Activated CD4-positive, alpha-beta T cell treated with anti-CD3 and anti-CD28 coated beads, Interleukin-2, amount 10 ng/mL, durations not matched to agents 7 days and 5 days (primary cell): Measurements from ENCODE around the gene OPALIN. TPM values are rescaled to one million over a fixed set of nuclear protein-coding genes. Genes with fewer than 3 reads are reported as not detected.

ENCODE experiments used
- CTCF ChIA-PET: fragments of 350-600 bp; sonication (Branson Sonifier 250); formaldehyde crosslinking; loops from one replicate; lab custom pipeline; 2021; ENCODE audit warnings: antibody characterized with exemption; lab: Charles Lee
- POLR2A ChIA-PET: fragments of 350-600 bp; sonication (Branson Sonifier 250); formaldehyde crosslinking; loops from one replicate; lab custom pipeline; 2021; ENCODE audit warnings: antibody characterized with exemption; lab: Charles Lee
- DNase-seq: peaks from one replicate; pipeline ENCODE4 v3.0.0-alpha.2; 2020
- H3K27ac Mint-ChIP-seq: one replicate; pipeline ENCODE4 v1.8.0; 2021; ENCODE audit warnings: mild to moderate bottlenecking, moderate library complexity, mixed read lengths
- H3K27me3 Mint-ChIP-seq: one replicate; pipeline ENCODE4 v1.8.0; 2021; ENCODE audit warnings: mixed read lengths
- H3K36me3 Mint-ChIP-seq: one replicate; pipeline ENCODE4 v1.8.0; 2021; ENCODE audit warnings: low read depth, mixed read lengths
- H3K4me1 Mint-ChIP-seq: one replicate; pipeline ENCODE4 v1.8.0; 2021; ENCODE audit warnings: mixed read lengths
- H3K4me3 Mint-ChIP-seq: one replicate; pipeline ENCODE4 v1.8.0; 2021; ENCODE audit warnings: mild to moderate bottlenecking, moderate library complexity, mixed read lengths
- H3K9me3 Mint-ChIP-seq: one replicate; pipeline ENCODE4 v1.8.0; 2021; ENCODE audit warnings: mixed read lengths
- total RNA-seq, 2 experiments: library from RNA; stranded (reverse); gene quantifications; one replicate each; pipeline ENCODE4 v1.2.3, GENCODE V29; 2021

The OPALIN gene
- total RNA-seq, 2 experiments from 2014 or later, result not detected

DNA sequence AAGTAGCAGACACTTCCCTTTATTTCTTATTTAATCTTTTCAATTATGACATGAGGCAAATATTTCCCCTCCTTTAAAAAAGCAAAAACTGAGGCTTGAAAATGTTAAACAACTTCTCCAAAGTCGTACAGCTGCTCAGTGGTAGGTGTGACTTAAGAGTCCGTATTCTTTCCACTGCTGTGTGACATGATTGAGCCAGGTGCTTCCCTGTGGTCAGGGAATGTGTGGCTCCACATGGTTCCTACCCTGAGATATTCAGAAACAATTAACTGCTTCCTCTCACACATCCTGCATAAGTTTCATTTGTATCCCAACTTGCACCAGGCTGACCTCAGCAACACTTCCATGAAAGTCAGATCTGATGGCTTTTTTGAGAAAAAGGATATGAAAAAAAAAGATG lies 13.6 kb downstream of the OPALIN start:
- no peak overlapping the region for H3K27ac Mint-ChIP-seq
- CTCF ChIA-PET, result interaction anchor here (1.6 kb wide), 1 partner anchor 41 kb away, joined by 3 read pairs; the partner anchor contains the start of gene DNTT

DNA sequence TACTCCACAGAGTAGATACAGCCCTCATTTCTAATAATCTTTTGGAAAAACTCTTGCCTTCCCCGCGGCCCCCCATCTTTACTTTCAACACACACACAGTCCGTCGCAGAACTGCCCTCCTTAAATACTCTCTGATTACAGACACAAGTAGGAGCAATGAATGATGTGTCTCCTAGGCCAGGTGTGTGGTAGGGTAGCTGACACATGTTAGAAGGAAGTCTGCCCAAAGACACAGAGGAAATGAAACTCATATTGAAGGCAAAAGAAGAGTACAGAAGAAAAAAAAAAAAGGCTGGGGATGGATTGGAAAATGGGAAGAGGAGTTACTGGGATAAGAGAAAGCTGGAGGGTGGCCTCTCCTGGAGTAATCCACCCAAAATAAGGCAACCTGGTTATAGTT lies 14.6 kb downstream of the OPALIN start:
- DNase-seq, result no peak
- H3K4me3 Mint-ChIP-seq, result no peak overlapping the region
- H3K27ac Mint-ChIP-seq, result no peak overlapping the region
- H3K4me1 Mint-ChIP-seq, result no peaks in the 10 kb centered on the region
- peaks cover 6% of the 10 kb centered on the region for H3K36me3 Mint-ChIP-seq
- H3K9me3 Mint-ChIP-seq, result peaks cover 8% of the 10 kb centered on the region
- H3K27me3 Mint-ChIP-seq, result peaks cover 19% of the 10 kb centered on the region
- CTCF ChIA-PET, result no interaction called here
- POLR2A ChIA-PET, result no interaction called here

More for the DNA sequence above, 13.6 kb downstream of the OPALIN start:
- Mint-ChIP-seq H3K4me3 (no peak overlapping the region), H3K27me3 (peaks cover 21% of the 10 kb centered on the region), H3K9me3 (peaks cover 8% of the 10 kb centered on the region), H3K4me1 (no peaks in the 10 kb centered on the region), H3K36me3 (peaks cover 6% of the 10 kb centered on the region)
- DNase-seq, result no peak
- POLR2A ChIA-PET, result no interaction called here

DNA sequence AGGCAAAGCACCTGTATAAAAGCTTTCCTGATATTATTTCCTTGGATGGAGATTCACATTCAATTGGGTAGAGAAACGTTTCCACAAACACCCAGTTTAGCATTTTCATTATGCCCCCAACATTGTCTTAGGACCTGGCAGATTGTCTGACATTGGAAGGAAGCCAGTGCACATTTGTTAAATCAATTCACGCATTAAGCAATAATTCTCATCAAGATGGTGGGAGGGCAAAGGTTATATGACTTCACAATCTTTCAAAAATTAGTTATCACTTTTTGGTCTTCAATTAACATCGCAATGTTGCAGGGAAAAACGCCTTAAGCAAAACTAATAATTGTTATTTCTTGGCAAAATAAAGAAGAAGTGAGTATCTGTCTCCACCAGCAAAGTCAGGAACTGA lies 16.4 kb downstream of the OPALIN start:
- ChIA-PET POLR2A (no interaction called here), CTCF (no interaction called here)
- no peaks in the 10 kb centered on the region for H3K4me1 Mint-ChIP-seq
- DNase-seq, result no peak
- H3K27me3 Mint-ChIP-seq, result peaks cover 20% of the 10 kb centered on the region
- no peak overlapping the region for H3K4me3 Mint-ChIP-seq
- H3K27ac Mint-ChIP-seq, result no peak overlapping the region
- peaks cover 8% of the 10 kb centered on the region for H3K9me3 Mint-ChIP-seq
- peaks cover 6% of the 10 kb centered on the region for H3K36me3 Mint-ChIP-seq

DNA sequence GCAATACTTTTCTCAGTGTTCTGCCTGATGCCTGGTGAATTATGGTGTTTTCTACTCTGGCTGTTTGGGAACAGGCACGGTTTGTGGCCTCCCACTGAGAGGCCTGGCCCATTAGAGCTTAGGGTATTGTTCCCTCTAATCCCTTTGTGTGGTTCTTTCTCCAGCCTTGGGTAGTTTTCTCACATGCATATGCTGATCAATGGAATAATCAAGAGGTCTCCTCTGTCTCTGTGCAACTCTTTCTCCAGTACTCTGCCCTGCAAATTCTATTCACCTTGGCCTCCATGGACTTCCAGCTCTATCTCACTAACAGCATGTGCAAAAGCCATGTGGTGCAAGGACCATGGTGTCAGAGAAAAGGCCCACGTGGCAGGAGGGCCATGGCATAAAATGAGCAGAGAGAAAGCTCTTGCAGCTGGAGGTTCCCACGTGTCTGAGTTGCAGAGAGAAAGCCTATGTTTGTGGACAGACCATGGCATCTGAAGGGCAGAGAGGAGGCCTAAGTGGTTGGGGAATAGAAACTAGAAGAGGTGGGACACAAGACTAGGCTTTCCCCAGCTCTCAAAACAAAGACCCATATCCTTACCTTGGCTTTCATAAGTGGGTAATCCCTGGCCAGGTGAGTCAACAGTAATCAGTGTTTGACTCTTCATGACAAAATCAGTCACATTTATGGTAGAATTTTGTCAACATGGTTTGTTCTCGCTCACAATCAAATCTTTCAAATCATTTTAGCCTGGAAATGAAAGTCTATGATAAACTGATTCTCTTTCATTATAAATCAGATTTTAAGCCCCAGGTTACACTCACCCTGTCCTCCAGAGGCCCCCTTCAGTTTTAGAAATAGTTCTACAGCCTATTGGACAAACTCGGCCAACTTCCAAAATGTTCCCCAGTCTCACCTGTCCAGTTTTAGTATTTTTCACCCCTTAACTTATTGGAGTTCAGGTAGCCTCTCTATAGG lies 17.3 kb downstream of the OPALIN start:
- Mint-ChIP-seq H3K9me3 (peaks cover 8% of the 10 kb centered on the region), H3K4me1 (no peaks in the 10 kb centered on the region), H3K4me3 (no peak overlapping the region), H3K36me3 (peaks cover 6% of the 10 kb centered on the region), H3K27me3 (peaks cover 21% of the 10 kb centered on the region), H3K27ac (no peak overlapping the region)
- POLR2A ChIA-PET, result no interaction called here
- no peak for DNase-seq
- CTCF ChIA-PET, result no interaction called here

DNA sequence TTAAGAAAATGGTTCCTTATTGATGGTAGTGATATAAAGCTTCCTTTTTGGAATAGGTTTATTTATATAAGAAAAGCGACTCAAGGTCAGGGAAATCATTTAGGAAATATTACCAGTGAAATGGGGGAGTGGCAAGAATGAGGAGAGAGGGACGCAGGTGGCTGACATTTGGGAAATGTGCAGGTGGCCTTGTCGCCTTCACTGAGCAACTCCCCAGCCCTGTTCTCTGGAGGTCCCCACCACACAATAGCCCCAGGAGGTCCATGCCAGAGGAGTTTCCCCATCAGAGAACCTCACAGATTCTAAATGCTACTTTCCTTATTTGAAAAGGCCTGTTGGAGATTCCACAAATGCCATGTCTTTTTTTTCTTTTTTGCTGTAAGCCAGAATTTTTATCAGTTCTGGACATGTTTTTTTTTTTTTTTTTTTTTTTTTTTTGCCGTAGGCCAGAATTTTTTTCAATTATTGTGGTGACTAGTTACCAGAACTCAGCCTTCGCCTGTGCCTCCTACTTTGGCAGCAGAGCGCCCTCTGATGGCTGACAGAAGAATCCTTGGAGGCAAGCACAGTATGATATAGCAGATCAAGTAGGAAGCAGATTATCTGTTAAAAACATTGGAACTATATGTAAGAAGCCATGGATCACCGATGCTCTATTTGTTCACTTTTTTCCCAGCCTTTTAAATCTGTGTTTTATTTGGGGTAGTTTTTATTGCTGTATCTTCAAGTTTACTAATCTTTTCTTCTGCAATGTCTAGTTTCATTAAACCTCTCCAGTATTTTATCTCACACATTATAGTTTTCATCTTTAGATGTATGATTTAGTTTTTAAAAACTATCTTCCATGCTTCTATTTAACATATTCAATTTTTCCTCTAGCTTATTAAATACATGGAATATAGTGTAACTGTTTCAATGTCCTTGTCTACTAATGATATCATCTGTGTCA lies 18.6 kb downstream of the OPALIN start:
- POLR2A ChIA-PET, result no interaction called here
- H3K27me3 Mint-ChIP-seq, result peaks cover 12% of the 10 kb centered on the region
- peaks cover under 1% of the 10 kb centered on the region for H3K9me3 Mint-ChIP-seq
- H3K27ac Mint-ChIP-seq, result no peak overlapping the region
- DNase-seq, result peak; percentile 69
- CTCF ChIA-PET, result no interaction called here
- H3K36me3 Mint-ChIP-seq, result peaks cover 3% of the 10 kb centered on the region
- H3K4me3 Mint-ChIP-seq, result no peak overlapping the region
- H3K4me1 Mint-ChIP-seq, result no peaks in the 10 kb centered on the region

DNA sequence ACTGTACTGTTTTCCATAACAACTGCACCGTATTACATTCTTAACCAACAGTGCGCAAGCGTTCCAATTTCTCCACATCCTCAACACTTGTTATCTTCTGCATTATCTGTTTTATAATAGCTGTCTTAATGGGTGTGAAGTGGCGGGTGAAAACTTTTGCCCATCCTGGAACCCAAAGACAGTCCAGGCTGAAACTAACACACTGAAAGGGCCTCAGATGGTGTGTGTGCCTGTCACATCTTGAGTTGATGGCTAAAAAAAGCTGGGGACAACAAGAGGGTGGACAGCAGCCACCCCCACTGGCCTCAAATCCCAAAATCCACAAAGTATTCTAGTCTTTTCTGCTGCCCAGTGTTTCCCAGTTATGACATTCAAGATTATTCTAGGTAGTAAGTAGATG lies 19.4 kb downstream of the OPALIN start:
- ChIA-PET CTCF (interaction anchor here (1.0 kb wide), 2 partner anchors 12 to 110 kb away, joined by 3 to 6 read pairs; no protein-coding TSS in a partner anchor), POLR2A (no interaction called here)
- Mint-ChIP-seq H3K4me3 (no peak overlapping the region), H3K4me1 (no peaks in the 10 kb centered on the region), H3K27me3 (peaks cover 7% of the 10 kb centered on the region), H3K9me3 (no peaks in the 10 kb centered on the region), H3K27ac (no peak overlapping the region), H3K36me3 (no peaks in the 10 kb centered on the region)
- no peak for DNase-seq

DNA sequence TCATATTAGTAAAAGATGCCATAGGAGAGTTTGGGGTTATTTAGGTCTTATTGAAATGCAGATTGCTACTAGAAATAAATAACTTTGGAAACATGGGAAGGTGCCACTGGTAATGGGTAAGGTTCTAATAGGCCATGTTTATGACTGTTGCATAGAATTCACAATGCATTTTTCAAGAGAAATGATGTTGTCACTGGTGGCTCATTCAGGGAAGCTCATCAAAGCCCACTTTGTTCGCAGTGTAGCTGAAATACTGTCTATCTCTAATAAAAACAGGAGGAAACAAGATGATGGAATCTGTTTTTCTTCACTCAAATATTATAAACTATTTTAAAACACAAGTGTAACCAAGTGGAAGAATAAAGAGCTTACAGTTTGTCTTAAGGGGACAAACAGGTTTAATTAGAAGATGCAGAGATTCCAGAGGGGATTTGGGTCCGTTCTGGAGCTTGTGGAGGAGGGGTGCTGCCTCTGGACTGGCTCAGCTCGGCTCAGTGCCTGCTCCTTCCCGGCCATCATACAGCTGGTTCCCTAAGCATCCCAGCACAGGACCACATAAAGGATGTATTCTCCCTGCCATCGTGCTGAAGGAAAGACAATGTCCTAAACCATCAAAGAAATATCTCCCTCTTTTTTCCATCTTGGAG lies 20.4 kb downstream of the OPALIN start:
- Mint-ChIP-seq H3K27me3 (peaks cover 11% of the 10 kb centered on the region), H3K4me1 (no peaks in the 10 kb centered on the region), H3K4me3 (no peak overlapping the region), H3K36me3 (no peaks in the 10 kb centered on the region), H3K27ac (no peak overlapping the region), H3K9me3 (no peaks in the 10 kb centered on the region)
- DNase-seq, result no peak
- POLR2A ChIA-PET, result no interaction called here
- CTCF ChIA-PET, result interaction anchor here (0.9 to 1.2 kb wide), 4 partner anchors 10 to 308 kb away, joined by 3 to 6 read pairs (median 4); no protein-coding TSS in a partner anchor

DNA sequence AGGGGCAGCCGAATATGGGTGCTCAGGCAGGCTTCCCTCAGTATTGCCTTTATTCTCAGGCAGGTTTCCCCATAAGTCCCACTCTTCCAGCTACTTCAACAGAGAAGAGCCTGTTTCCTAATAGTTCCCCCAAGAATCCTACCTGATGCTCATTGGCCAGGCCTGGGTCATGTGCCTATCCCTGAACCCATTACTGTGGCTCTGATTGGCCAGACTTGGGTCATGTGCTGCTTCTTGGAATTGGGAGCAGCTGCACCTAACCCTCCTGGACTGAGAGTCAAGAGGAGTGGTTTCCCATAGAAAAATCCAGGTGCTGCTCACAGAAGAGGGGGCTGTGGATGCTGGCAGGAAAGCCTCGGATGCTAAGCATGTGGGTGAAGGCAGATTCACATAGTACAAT lies 21.7 kb downstream of the OPALIN start:
- peaks cover 5% of the 10 kb centered on the region for H3K4me1 Mint-ChIP-seq
- H3K36me3 Mint-ChIP-seq, result no peaks in the 10 kb centered on the region
- no peak overlapping the region for H3K4me3 Mint-ChIP-seq
- no peak for DNase-seq
- H3K27ac Mint-ChIP-seq, result no peak overlapping the region
- peaks cover 16% of the 10 kb centered on the region for H3K27me3 Mint-ChIP-seq
- H3K9me3 Mint-ChIP-seq, result no peaks in the 10 kb centered on the region
- ChIA-PET CTCF (interaction anchor here (0.6 to 0.7 kb wide), 2 partner anchors 368 to 440 kb away, joined by 3 read pairs; no protein-coding TSS in a partner anchor), POLR2A (no interaction called here)

DNA sequence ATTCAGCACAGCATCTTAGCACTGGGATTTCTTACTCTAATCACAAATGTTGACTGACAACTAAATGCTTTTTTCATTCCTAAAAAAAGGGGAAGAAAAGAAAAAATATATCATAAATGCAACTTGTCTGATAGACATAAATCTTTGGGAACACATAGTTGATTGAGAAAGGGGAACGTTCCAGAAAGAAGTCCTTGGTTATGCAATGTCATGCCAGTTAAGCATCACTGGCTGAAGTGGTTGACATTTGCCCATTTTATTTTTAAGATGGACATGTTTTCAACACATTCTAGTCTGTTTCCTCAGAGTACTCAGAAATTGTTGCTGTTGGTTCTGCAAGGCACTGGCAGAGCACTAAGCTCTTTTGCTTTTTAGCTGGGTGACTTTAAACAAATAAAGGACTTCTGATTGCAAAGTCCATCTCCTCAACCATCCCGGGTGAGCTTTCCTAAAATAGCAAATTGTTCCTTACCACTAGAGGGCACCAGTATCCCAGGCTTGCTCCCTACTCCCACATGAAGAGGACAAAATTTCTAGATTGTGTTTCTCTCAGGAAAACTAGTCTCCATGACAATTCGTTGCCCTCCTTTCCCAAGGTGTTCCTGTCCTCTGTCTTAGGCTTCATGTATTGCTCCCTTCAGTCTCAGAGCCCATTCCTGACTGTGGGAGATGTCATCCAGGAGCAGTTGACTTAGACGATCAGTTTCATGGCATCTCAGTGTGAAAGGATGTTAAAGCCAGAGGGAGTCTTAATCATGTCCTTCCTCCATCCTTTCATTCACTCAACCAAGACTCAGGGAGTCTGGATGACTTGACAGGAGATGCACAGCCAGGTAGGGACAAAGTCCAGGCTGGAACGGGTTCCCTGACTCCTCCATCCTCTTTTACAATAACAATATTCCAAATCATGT lies 23.9 kb downstream of the OPALIN start:
- peak; percentile 13 for DNase-seq
- no peak overlapping the region for H3K4me3 Mint-ChIP-seq
- ChIA-PET CTCF (interaction anchor here (1.0 to 1.1 kb wide), 2 partner anchors 41 to 641 kb away, joined by 3 read pairs; partner anchors contain the start of gene TCTN3), POLR2A (no interaction called here)
- H3K27ac Mint-ChIP-seq, result no peak overlapping the region
- H3K9me3 Mint-ChIP-seq, result no peaks in the 10 kb centered on the region
- no peaks in the 10 kb centered on the region for H3K36me3 Mint-ChIP-seq
- H3K27me3 Mint-ChIP-seq, result peaks cover 16% of the 10 kb centered on the region
- peaks cover 5% of the 10 kb centered on the region for H3K4me1 Mint-ChIP-seq

DNA sequence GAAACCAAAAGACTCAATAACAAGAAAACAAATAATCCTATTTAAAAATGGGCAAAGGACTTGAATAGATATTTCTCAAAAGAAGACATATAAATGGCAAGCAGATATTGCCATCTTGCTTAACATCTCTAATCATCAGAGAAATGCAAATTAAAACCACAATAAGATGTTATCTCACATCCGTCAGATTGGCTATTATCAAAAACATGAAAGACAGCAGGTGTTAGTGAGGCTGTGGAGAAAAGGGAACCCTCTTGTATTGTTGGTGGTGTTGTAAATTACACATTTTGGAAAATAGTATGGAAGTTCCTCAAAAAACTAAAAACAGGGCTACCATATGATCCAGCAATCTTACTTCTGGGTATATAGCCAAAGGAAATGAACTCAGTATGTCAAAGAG lies 25.7 kb downstream of the OPALIN start:
- Mint-ChIP-seq H3K4me3 (no peak overlapping the region), H3K36me3 (no peaks in the 10 kb centered on the region), H3K27ac (no peak overlapping the region), H3K4me1 (peaks cover 5% of the 10 kb centered on the region), H3K27me3 (peaks cover 16% of the 10 kb centered on the region), H3K9me3 (no peaks in the 10 kb centered on the region)
- no peak for DNase-seq
- CTCF ChIA-PET, result no interaction called here
- POLR2A ChIA-PET, result no interaction called here

DNA sequence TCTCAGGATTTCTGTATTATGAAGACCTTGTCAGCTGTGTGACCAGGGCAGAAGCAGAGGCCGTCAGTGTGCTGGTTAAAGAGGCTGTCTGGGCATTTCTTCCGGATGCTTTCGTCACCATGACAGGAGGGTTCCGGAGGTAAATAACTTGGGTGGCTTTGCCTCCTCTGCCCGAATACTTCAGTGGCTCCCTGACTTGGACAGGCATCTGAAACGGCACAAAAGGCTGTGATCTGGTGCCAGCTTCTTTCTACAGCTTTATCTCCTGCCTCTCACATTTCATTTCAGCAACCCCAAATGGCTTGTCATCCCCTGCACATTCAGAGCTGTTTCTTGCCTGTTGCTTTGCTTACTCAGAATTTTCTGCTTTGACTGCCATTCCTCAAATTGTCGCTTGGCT lies 31.3 kb downstream of the OPALIN start:
- Mint-ChIP-seq H3K27me3 (peaks cover 6% of the 10 kb centered on the region), H3K27ac (no peak overlapping the region)

More for the DNA sequence above, 31.3 kb downstream of the OPALIN start:
- no peak for DNase-seq
- Mint-ChIP-seq H3K4me3 (no peak overlapping the region), H3K4me1 (no peaks in the 10 kb centered on the region), H3K36me3 (no peaks in the 10 kb centered on the region), H3K9me3 (no peaks in the 10 kb centered on the region)
- POLR2A ChIA-PET, result no interaction called here
- CTCF ChIA-PET, result interaction anchor here (1.0 kb wide), 1 partner anchor 11 kb away, joined by 3 read pairs; no protein-coding TSS in a partner anchor
